SH-SY5Y (cell line): ENCODE data around the gene TTC23L.

Experiments
- GATA2 ChIP-seq: IDR thresholded peaks from 2 replicates; pipeline ENCODE4 v1.6.1; 2011; ENCODE audit warnings: mild to moderate bottlenecking, low read depth, low read length
- GATA3 ChIP-seq: IDR thresholded peaks from 2 replicates; pipeline ENCODE4 v1.6.1; 2011; ENCODE audit warnings: low read depth, mild to moderate bottlenecking, low read length, moderate library complexity

GRCh38 chr5:34848230-34848629 is 9.3 kb downstream of the TTC23L start:
- TF ChIP-seq GATA2 (no peak), GATA3 (no peak)
